ENCODE data around the gene TFEC.

DNA sequence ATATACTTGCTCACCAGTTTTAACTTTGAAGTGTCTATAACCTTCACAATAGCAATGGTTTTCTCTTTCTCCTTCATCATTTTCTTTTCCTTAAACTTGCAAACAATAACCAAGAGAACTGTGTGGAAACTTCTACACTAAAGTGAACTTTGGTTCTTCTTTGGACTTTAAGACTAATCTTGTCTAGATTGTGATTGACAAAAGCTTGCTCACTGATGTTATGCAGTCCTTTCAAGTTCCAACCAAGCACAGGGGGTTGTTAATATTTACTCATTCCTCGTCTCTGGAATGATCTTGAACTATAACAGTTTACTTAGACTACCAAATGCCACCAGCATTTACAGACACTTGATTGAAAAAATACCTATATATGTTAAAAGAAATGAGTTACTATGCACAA is 62.4 kb downstream of the TFEC start:
- TF ChIP-seq CTCF (IDR thresholded peaks at IDR 0.05; ENCODE audit: insufficient read depth, low read length) (no peak), REST (IDR thresholded peaks at IDR 0.05; ENCODE audit: insufficient replicate concordance, low read depth) (no peak), POLR2AphosphoS5 (IDR thresholded peaks at IDR 0.05; ENCODE audit: low read depth) (no peak), SPI1 (IDR thresholded peaks at IDR 0.05; ENCODE audit: borderline replicate concordance, low read depth) (no peak)

Measured in HL-60 (cell line).